Progenitor cell of endocrine pancreas (in vitro differentiated cells): ENCODE results near the gene ATP10B. TPM values are rescaled to one million over a fixed set of nuclear protein-coding genes. Genes with fewer than 3 reads are reported as not detected.
A peak's percentile ranks its signal among the peaks of the same experiment; 100 is the strongest.

ENCODE experiments used
- DNase-seq: peaks from one replicate; pipeline ENCODE4 v3.0.0; 2021; ENCODE audit warnings: low spot score; ENCODE audit not compliant: unreplicated experiment
- H3K27ac Mint-ChIP-seq: 2 replicates; pipeline ENCODE4 v1.8.0; 2021; ENCODE audit warnings: mild to moderate bottlenecking, moderate library complexity, mixed read lengths
- H3K27me3 Mint-ChIP-seq: 2 replicates; pipeline ENCODE4 v1.8.0; 2021; ENCODE audit warnings: mixed read lengths
- H3K36me3 Mint-ChIP-seq: 2 replicates; pipeline ENCODE4 v1.8.0; 2022; ENCODE audit warnings: mixed read lengths; ENCODE audit not compliant: insufficient read depth
- H3K4me1 Mint-ChIP-seq: 2 replicates; pipeline ENCODE4 v1.8.0; 2021; ENCODE audit warnings: low read depth, mixed read lengths
- H3K4me3 Mint-ChIP-seq: 2 replicates; pipeline ENCODE4 v1.8.0; 2021; ENCODE audit warnings: low read depth, mild to moderate bottlenecking, moderate library complexity, mixed read lengths
- H3K9me3 Mint-ChIP-seq: 2 replicates; pipeline ENCODE4 v1.8.0; 2021; ENCODE audit warnings: low read depth, mixed read lengths
- CTCF ChIP-seq: fragments of 200-600 bp; sonication (generic); IDR thresholded peaks from one replicate; pipeline ENCODE4 v1.5.0; 2021; ENCODE audit warnings: antibody characterized with exemption, mild to moderate bottlenecking; ENCODE audit not compliant: unreplicated experiment
- total RNA-seq: library from RNA; stranded (reverse); gene quantifications from 2 replicates; pipeline ENCODE4 v1.2.1, GENCODE V29; 2021

Gene ATP10B
- total RNA-seq, 1 donor from 2014 or later = 1.7 TPM

GRCh38 chr5:160668356-160668755 is 183.7 kb downstream of the ATP10B start:
- Mint-ChIP-seq H3K27ac (no peak overlapping the region), H3K36me3 (no peaks in the 10 kb centered on the region), H3K4me1 (no peaks in the 10 kb centered on the region), H3K27me3 (no peaks in the 10 kb centered on the region), H3K4me3 (no peak overlapping the region), H3K9me3 (no peaks in the 10 kb centered on the region)
- DNase-seq = no peak
- TF ChIP-seq CTCF = no peak

GRCh38 chr5:160667160-160667559 is 184.9 kb downstream of the ATP10B start:
- H3K36me3 Mint-ChIP-seq = no peaks in the 10 kb centered on the region
- no peak overlapping the region for H3K4me3 Mint-ChIP-seq
- DNase-seq = no peak

GRCh38 chr5:160665460-160665859 is 186.6 kb downstream of the ATP10B start:
- Mint-ChIP-seq H3K4me1 (no peaks in the 10 kb centered on the region), H3K27me3 (no peaks in the 10 kb centered on the region), H3K4me3 (no peak overlapping the region), H3K27ac (no peak overlapping the region), H3K36me3 (no peaks in the 10 kb centered on the region), H3K9me3 (no peaks in the 10 kb centered on the region)
- TF ChIP-seq CTCF = no peak
- no peak for DNase-seq

More at GRCh38 chr5:160667160-160667559, 184.9 kb downstream of the ATP10B start:
- no peak for TF ChIP-seq CTCF
- Mint-ChIP-seq H3K9me3 (no peaks in the 10 kb centered on the region), H3K27me3 (no peaks in the 10 kb centered on the region), H3K4me1 (no peaks in the 10 kb centered on the region), H3K27ac (no peak overlapping the region)

GRCh38 chr5:160660132-160660531 is 191.9 kb downstream of the ATP10B start:
- no peak for TF ChIP-seq CTCF
- Mint-ChIP-seq H3K4me3 (no peak overlapping the region), H3K36me3 (no peaks in the 10 kb centered on the region), H3K9me3 (no peaks in the 10 kb centered on the region), H3K27me3 (no peaks in the 10 kb centered on the region), H3K27ac (no peak overlapping the region), H3K4me1 (peaks cover 5% of the 10 kb centered on the region)
- no peak for DNase-seq

- DNase-seq = no peak
- H3K36me3 Mint-ChIP-seq = no peaks in the 10 kb centered on the region
- no peaks in the 10 kb centered on the region for H3K9me3 Mint-ChIP-seq
- peaks cover 5% of the 10 kb centered on the region for H3K4me1 Mint-ChIP-seq
- H3K4me3 Mint-ChIP-seq = no peak overlapping the region
- peak overlapping the region; percentile 40 for H3K27ac Mint-ChIP-seq
- no peaks in the 10 kb centered on the region for H3K27me3 Mint-ChIP-seq
- no peak for TF ChIP-seq CTCF
Observed at GRCh38 chr5:160657622-160658458, 194.2 kb downstream of the ATP10B start.
